ENCODE results near the gene PSMD12. TPM values are rescaled to one million over a fixed set of nuclear protein-coding genes. Genes with fewer than 3 reads are reported as not detected.
"Not testable (repeated sequence)": the region's sequence is repeated elsewhere in the genome, so short reads cannot be mapped to it uniquely, and the experiment has no call there.

Gene PSMD12
- polyA plus RNA-seq, 1 donor from 2014 or later, result 24.1 TPM

DNA sequence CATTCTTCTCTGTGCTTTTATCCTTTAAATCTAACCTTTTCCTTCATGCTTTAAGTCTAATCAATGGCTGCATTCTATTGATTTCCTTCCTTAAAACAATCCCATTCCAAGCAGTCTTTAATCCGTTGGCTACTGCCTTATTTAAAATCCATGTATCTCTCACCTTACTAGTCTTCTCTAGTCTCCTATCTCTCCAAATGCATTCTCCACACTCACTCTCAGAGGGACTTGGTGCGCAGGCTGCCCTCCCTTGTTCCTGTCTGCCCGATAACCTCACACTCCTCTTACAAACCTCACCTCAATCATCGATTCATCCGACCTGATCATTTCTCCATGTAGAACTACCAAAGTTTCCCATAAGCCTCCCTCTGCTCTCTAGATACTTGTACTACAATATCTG, 23.1 kb downstream of the PSMD12 start:
- H3K79me2 ChIP-seq (replicated peaks; ENCODE audit: insufficient read depth, low read length), result no peaks in the 10 kb centered on the region
- H4K20me1 ChIP-seq (ENCODE audit: insufficient read depth), result no peaks in the 10 kb centered on the region
- TF ChIP-seq RAD21 (conservative IDR thresholded peaks at IDR 0.05) (no peak), TAF1 (IDR thresholded peaks at IDR 0.05; ENCODE audit: low read depth) (no peak), EP300 (conservative IDR thresholded peaks at IDR 0.05; ENCODE audit: poor library complexity, severe bottlenecking) (no peak), SMC3 (conservative IDR thresholded peaks at IDR 0.05; ENCODE audit: poor library complexity) (no peak), POLR2AphosphoS5 (IDR thresholded peaks at IDR 0.05) (no peak), MXI1 (conservative IDR thresholded peaks at IDR 0.05; ENCODE audit: poor library complexity, severe bottlenecking) (no peak)
- TF ChIP-seq, protein P1, sequence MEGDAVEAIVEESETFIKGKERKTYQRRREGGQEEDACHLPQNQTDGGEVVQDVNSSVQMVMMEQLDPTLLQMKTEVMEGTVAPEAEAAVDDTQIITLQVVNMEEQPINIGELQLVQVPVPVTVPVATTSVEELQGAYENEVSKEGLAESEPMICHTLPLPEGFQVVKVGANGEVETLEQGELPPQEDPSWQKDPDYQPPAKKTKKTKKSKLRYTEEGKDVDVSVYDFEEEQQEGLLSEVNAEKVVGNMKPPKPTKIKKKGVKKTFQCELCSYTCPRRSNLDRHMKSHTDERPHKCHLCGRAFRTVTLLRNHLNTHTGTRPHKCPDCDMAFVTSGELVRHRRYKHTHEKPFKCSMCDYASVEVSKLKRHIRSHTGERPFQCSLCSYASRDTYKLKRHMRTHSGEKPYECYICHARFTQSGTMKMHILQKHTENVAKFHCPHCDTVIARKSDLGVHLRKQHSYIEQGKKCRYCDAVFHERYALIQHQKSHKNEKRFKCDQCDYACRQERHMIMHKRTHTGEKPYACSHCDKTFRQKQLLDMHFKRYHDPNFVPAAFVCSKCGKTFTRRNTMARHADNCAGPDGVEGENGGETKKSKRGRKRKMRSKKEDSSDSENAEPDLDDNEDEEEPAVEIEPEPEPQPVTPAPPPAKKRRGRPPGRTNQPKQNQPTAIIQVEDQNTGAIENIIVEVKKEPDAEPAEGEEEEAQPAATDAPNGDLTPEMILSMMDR (IDR thresholded peaks at IDR 0.05; ENCODE audit: poor library complexity, severe bottlenecking), result no peak
- TF ChIP-seq, protein P2, sequence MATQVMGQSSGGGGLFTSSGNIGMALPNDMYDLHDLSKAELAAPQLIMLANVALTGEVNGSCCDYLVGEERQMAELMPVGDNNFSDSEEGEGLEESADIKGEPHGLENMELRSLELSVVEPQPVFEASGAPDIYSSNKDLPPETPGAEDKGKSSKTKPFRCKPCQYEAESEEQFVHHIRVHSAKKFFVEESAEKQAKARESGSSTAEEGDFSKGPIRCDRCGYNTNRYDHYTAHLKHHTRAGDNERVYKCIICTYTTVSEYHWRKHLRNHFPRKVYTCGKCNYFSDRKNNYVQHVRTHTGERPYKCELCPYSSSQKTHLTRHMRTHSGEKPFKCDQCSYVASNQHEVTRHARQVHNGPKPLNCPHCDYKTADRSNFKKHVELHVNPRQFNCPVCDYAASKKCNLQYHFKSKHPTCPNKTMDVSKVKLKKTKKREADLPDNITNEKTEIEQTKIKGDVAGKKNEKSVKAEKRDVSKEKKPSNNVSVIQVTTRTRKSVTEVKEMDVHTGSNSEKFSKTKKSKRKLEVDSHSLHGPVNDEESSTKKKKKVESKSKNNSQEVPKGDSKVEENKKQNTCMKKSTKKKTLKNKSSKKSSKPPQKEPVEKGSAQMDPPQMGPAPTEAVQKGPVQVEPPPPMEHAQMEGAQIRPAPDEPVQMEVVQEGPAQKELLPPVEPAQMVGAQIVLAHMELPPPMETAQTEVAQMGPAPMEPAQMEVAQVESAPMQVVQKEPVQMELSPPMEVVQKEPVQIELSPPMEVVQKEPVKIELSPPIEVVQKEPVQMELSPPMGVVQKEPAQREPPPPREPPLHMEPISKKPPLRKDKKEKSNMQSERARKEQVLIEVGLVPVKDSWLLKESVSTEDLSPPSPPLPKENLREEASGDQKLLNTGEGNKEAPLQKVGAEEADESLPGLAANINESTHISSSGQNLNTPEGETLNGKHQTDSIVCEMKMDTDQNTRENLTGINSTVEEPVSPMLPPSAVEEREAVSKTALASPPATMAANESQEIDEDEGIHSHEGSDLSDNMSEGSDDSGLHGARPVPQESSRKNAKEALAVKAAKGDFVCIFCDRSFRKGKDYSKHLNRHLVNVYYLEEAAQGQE (IDR thresholded peaks at IDR 0.05; ENCODE audit: borderline replicate concordance), result no peak
- H3K9me2 ChIP-seq (ENCODE audit: insufficient read depth, low read length), result no peaks in the 10 kb centered on the region
- H3K27ac ChIP-seq (ENCODE audit: low read length), result no peak overlapping the region
- no peak overlapping the region for H3K4me2 ChIP-seq (ENCODE audit: low read length)
- peaks cover 22% of the 10 kb centered on the region for H3K36me3 ChIP-seq (ENCODE audit: insufficient read depth, low read length)
- H3F3A ChIP-seq (ENCODE audit: insufficient read depth, low read length, poor library complexity, severe bottlenecking), result no peaks in the 10 kb centered on the region
- H3K9ac ChIP-seq (ENCODE audit: low read length), result no peak overlapping the region
- no peak overlapping the region for H3K4me3 ChIP-seq (ENCODE audit: low read length)
- H3K27me3 ChIP-seq (ENCODE audit: insufficient read depth, low read depth, low read length), result no peaks in the 10 kb centered on the region
- no peak overlapping the region for H2AFZ ChIP-seq (ENCODE audit: low read depth, low read length)
- H3K9me3 ChIP-seq (ENCODE audit: low read length), result peaks cover 5% of the 10 kb centered on the region

DNA sequence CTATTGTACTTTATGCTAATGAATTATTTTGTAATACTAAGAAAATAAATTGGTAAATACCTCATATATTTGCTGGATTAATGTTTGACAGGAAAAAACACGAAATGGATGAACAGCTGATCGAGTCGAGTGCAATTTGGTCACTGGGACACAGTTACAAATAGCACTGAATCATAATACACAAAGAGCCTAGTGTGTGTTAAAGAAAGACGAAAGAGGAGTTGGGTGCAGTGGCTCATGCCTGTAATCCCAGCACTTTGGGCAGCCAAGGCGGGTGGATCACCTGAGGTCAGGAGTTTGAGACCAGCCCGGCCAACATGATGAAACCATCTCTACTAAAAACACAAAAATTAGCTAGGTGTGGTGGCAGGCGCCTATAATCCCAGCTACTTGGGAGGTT, 28.0 kb downstream of the PSMD12 start:
- not testable (repeated sequence) for H3K9me3 ChIP-seq (ENCODE audit: low read length); H4K20me1 ChIP-seq (ENCODE audit: insufficient read depth); H2AFZ ChIP-seq (ENCODE audit: low read depth, low read length); H3F3A ChIP-seq (ENCODE audit: insufficient read depth, low read length, poor library complexity, severe bottlenecking); H3K9ac ChIP-seq (ENCODE audit: low read length); H3K79me2 ChIP-seq (replicated peaks; ENCODE audit: insufficient read depth, low read length); H3K27ac ChIP-seq (ENCODE audit: low read length); H3K9me2 ChIP-seq (ENCODE audit: insufficient read depth, low read length); H3K27me3 ChIP-seq (ENCODE audit: insufficient read depth, low read depth, low read length); H3K4me3 ChIP-seq (ENCODE audit: low read length); H3K4me2 ChIP-seq (ENCODE audit: low read length)
- peaks cover 10% of the 10 kb centered on the region for H3K36me3 ChIP-seq (ENCODE audit: insufficient read depth, low read length)

DNA sequence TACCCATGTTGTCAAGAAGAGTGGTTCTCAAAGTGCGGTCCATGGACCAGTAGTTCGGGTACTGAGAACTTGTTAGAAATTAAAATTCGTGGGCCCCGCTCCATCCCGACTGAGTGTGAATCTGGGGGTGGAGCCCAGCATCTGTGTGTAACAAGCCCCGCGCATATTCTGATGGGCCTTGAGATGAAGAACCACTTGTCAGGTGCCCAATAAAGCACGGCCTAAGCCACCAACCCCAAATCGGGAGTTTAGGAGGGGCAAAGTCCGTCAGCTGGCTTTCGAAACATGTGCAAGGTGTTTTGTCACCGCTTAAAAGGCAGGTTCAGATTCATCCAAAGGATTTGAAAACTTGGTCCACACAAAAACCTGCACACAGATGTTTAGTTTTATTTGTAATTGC, 29.5 kb downstream of the PSMD12 start:
- H3F3A ChIP-seq (ENCODE audit: insufficient read depth, low read length, poor library complexity, severe bottlenecking), result no peaks in the 10 kb centered on the region
- no peak overlapping the region for H3K9ac ChIP-seq (ENCODE audit: low read length)
- H3K36me3 ChIP-seq (ENCODE audit: insufficient read depth, low read length), result peaks cover 10% of the 10 kb centered on the region
- H3K4me2 ChIP-seq (ENCODE audit: low read length), result no peak overlapping the region
- no peaks in the 10 kb centered on the region for H3K79me2 ChIP-seq (replicated peaks; ENCODE audit: insufficient read depth, low read length)
- H3K4me3 ChIP-seq (ENCODE audit: low read length), result no peak overlapping the region
- no peak overlapping the region for H3K27ac ChIP-seq (ENCODE audit: low read length)
- no peak overlapping the region for H2AFZ ChIP-seq (ENCODE audit: low read depth, low read length)
- H3K9me2 ChIP-seq (ENCODE audit: insufficient read depth, low read length), result no peaks in the 10 kb centered on the region
- TF ChIP-seq TAF1 (IDR thresholded peaks at IDR 0.05; ENCODE audit: low read depth) (no peak), POLR2AphosphoS5 (IDR thresholded peaks at IDR 0.05) (no peak), EZH2 (IDR thresholded peaks at IDR 0.05; ENCODE audit: borderline replicate concordance, insufficient read depth, low read length, poor library complexity, severe bottlenecking) (no peak), EP300 (conservative IDR thresholded peaks at IDR 0.05; ENCODE audit: poor library complexity, severe bottlenecking) (no peak), SMC3 (conservative IDR thresholded peaks at IDR 0.05; ENCODE audit: poor library complexity) (no peak), RAD21 (conservative IDR thresholded peaks at IDR 0.05) (no peak), MXI1 (conservative IDR thresholded peaks at IDR 0.05; ENCODE audit: poor library complexity, severe bottlenecking) (no peak)
- TF ChIP-seq, protein P1 (IDR thresholded peaks at IDR 0.05; ENCODE audit: poor library complexity, severe bottlenecking), result no peak
- TF ChIP-seq, protein P2 (IDR thresholded peaks at IDR 0.05; ENCODE audit: borderline replicate concordance), result no peak
- no peaks in the 10 kb centered on the region for H3K27me3 ChIP-seq (ENCODE audit: insufficient read depth, low read depth, low read length)
- no peaks in the 10 kb centered on the region for H4K20me1 ChIP-seq (ENCODE audit: insufficient read depth)
- H3K9me3 ChIP-seq (ENCODE audit: low read length), result no peaks in the 10 kb centered on the region

Data from neural cell (in vitro differentiated cells).